Upper lobe of left lung (tissue), 4 donors: ENCODE results near the gene SEMA4D.

ENCODE experiments used
- EP300 ChIP-seq, 4 donors: sonication (generic); formaldehyde crosslinking; IDR thresholded peaks; one replicate each; pipeline ENCODE4 v1.5.1; 2017; ENCODE audit warnings: antibody characterized with exemption in 4 of 4, control low read depth in 2 of 4
- POLR2A ChIP-seq, 4 donors: fragments of 450-650 bp; IDR thresholded peaks; one replicate each; pipeline ENCODE4 v1.5.1; 2016 to 2017; ENCODE audit warnings: antibody characterized with exemption in 4 of 4, mild to moderate bottlenecking in 2 of 4
- TF ChIP-seq, protein P1 (sequence below), 6 experiments: fragments of 450-650 bp in 4 of 6; fragments of 200-600 bp in 2 of 6; sonication (generic) in 2 of 6; IDR thresholded peaks; one replicate each; pipeline ENCODE4 v1.5.1; 2016 to 2019; ENCODE audit warnings: antibody characterized with exemption in 6 of 6

DNA sequence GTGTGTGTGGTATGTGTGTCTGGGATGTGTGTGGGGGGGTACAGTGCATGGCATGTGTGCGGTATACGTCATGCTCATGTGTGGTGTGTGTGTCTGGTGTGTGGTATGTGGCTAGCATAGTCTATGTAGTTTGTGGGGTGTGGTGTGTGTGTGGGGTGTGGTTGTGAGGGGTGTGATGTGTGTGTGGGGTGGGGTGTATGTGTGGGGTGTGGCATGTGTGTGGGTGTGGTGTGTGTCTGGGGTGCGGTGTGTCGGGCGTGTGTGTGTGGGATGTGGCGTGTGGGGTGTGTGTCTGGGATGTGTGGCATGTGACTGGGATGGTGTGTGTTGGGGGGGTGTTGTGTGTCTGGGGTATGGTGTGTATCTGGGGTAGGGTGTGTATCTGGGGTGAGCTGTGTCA is 127.3 kb downstream of the SEMA4D start:
- no peak for TF ChIP-seq POLR2A (IDR thresholded peaks at IDR 0.05)
- TF ChIP-seq EP300 (IDR thresholded peaks at IDR 0.05) = no peak
- TF ChIP-seq, protein P1, sequence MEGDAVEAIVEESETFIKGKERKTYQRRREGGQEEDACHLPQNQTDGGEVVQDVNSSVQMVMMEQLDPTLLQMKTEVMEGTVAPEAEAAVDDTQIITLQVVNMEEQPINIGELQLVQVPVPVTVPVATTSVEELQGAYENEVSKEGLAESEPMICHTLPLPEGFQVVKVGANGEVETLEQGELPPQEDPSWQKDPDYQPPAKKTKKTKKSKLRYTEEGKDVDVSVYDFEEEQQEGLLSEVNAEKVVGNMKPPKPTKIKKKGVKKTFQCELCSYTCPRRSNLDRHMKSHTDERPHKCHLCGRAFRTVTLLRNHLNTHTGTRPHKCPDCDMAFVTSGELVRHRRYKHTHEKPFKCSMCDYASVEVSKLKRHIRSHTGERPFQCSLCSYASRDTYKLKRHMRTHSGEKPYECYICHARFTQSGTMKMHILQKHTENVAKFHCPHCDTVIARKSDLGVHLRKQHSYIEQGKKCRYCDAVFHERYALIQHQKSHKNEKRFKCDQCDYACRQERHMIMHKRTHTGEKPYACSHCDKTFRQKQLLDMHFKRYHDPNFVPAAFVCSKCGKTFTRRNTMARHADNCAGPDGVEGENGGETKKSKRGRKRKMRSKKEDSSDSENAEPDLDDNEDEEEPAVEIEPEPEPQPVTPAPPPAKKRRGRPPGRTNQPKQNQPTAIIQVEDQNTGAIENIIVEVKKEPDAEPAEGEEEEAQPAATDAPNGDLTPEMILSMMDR (IDR thresholded peaks at IDR 0.05) = no peak
